Lung (tissue), 12 donors: Measurements from ENCODE around the gene OBSCN. TPM values are rescaled to one million over a fixed set of nuclear protein-coding genes. Genes with fewer than 3 reads are reported as not detected.

Experiments
- ATAC-seq: fragments of 200-7000 bp; cut with Tn5 transposase; one replicate; pipeline ENCODE4 v1.9.1; 2020; ENCODE audit warnings: moderate number of reproducible peaks; ENCODE audit not compliant: insufficient read depth, low FRiP score
- DNase-seq, 3 donors: peaks; one replicate each; pipeline ENCODE4 v3.0.0-alpha.2; 2013 to 2017
- H3K27ac ChIP-seq, 2 donors: one replicate each; pipeline ENCODE4 v1.5.1; 2013; ENCODE audit warnings: mild to moderate bottlenecking in 2 of 2, moderate library complexity in 2 of 2, control low read depth in 1 of 2, inconsistent platforms in 1 of 2, low read depth in 1 of 2, low read length in 1 of 2
- H3K27me3 ChIP-seq, 3 donors: one replicate each; pipeline ENCODE4 v1.5.1; 2013; ENCODE audit warnings: low read length in 2 of 3; ENCODE audit not compliant: control insufficient read depth in 3 of 3, insufficient read depth in 3 of 3
- H3K36me3 ChIP-seq, 4 donors: one replicate each; pipeline ENCODE4 v1.5.1; 2013; ENCODE audit warnings: low read length in 4 of 4, mild to moderate bottlenecking in 1 of 4, moderate library complexity in 1 of 4; ENCODE audit not compliant: control insufficient read depth in 4 of 4, insufficient read depth in 4 of 4
- H3K4me1 ChIP-seq, 5 donors: one replicate each; pipeline ENCODE4 v1.5.1; 2013; ENCODE audit warnings: low read length in 5 of 5, mild to moderate bottlenecking in 2 of 5, moderate library complexity in 1 of 5; ENCODE audit not compliant: control insufficient read depth in 5 of 5, insufficient read depth in 5 of 5
- H3K4me3 ChIP-seq: one replicate; pipeline ENCODE4 v1.5.1; 2013; ENCODE audit warnings: mild to moderate bottlenecking, control low read depth, moderate library complexity
- H3K9ac ChIP-seq, 2 donors: one replicate each; pipeline ENCODE4 v1.5.1; 2013; ENCODE audit warnings: low read length in 2 of 2, control low read depth in 1 of 2; ENCODE audit not compliant: insufficient read depth in 1 of 2
- H3K9me3 ChIP-seq, 4 donors: one replicate each; pipeline ENCODE4 v1.5.1; 2013; ENCODE audit warnings: low read length in 3 of 4, mild to moderate bottlenecking in 1 of 4, moderate library complexity in 1 of 4; ENCODE audit not compliant: control insufficient read depth in 4 of 4, insufficient read depth in 3 of 4
- WGBS, 2 donors: extraction: QIAGEN DNeasy Blood & Tissue Kit; methylation state at CpG; one replicate each; pipeline ENCODE4 v1.1.7; 2013; 5-methylcytosine and 5-hydroxymethylcytosine counted together
- polyA plus RNA-seq, 2 donors: library from polyadenylated mRNA; stranded (reverse); fragments of 200-250 nt; gene quantifications; one replicate each; pipeline ENCODE4 v1.2.1, GENCODE V29; 2013
- total RNA-seq, 2 donors: library from RNA; depleted of rRNA in 1 of 2; stranded (reverse); fragments of >200 nt in 1 of 2; gene quantifications; one replicate each; pipeline ENCODE4 v1.2.1, GENCODE V29; 2014 to 2021
- TF ChIP-seq, protein P1 (sequence below): IDR thresholded peaks from 2 replicates; pipeline ENCODE4 v1.5.1; 2012; ENCODE audit warnings: mild to moderate bottlenecking; ENCODE audit errors: control extremely low read depth, extremely low read depth
- donor health status: control.
- donor health status: control.
- donor health status: Bipolar disorder and iron deficiency.
- donor health status: healthy.
- donor health status: DM: yes; HTN: yes; CAD: no.

Gene OBSCN
- total and polyA plus RNA-seq, 4 donors: 5.1 to 47.3 (median 25.4) TPM

DNA sequence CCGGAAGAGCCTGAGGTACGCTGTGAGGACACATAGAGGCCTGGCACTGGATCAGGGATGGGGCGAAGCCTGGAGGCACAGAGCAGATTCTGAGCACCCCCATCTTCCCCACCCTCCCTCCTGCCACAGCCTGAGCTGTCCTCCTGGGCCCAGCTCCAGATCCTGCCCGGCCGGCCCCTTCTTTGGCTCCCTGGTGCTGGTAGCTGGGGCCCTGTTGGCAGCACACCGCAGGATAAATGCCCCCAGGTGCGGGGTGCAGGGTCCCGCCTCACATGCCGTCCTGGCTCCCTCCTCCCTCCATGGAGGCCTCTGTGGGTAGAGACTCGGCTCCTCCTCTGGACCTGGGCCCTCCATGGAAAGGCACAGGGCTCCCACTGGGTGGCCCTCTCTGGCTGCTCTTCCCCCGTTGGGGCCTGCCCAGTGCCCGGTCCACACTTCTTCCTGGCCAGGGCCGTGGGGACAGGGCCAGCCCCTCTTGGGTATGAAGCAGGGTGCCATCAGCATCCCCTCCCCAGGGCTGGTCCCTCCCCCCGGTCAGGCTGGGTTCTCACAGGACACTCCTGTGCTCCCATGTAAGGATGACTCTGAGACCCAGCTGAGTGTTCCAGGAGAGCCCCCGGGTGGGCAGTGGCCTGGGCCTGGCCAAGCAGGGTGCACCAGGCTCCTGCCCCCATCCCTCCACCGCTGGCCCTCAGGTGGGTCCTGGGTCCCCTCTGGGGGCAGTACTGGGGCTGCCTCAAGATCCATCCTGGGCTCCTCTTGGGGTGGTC is 1.1 kb upstream of the OBSCN start:
- H3K4me3 ChIP-seq: no peak overlapping the region
- H3K36me3 ChIP-seq: no peaks in the 10 kb centered on the region
- H3K9me3 ChIP-seq: no peaks in the 10 kb centered on the region
- H3K4me1 ChIP-seq: peaks cover 0 to 13% (median 0%) of the 10 kb centered on the region in 5 donors
- TF ChIP-seq, protein P1, sequence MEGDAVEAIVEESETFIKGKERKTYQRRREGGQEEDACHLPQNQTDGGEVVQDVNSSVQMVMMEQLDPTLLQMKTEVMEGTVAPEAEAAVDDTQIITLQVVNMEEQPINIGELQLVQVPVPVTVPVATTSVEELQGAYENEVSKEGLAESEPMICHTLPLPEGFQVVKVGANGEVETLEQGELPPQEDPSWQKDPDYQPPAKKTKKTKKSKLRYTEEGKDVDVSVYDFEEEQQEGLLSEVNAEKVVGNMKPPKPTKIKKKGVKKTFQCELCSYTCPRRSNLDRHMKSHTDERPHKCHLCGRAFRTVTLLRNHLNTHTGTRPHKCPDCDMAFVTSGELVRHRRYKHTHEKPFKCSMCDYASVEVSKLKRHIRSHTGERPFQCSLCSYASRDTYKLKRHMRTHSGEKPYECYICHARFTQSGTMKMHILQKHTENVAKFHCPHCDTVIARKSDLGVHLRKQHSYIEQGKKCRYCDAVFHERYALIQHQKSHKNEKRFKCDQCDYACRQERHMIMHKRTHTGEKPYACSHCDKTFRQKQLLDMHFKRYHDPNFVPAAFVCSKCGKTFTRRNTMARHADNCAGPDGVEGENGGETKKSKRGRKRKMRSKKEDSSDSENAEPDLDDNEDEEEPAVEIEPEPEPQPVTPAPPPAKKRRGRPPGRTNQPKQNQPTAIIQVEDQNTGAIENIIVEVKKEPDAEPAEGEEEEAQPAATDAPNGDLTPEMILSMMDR: no peak
- DNase-seq (no peak), ATAC-seq (no peak)
- WGBS, 2 donors: 64 to 78% methylated on average over 16 of the region's 16 CpGs
- no peak overlapping the region for H3K9ac ChIP-seq
- H3K27ac ChIP-seq: peak overlapping the region in 1 of 2 donors; percentile 80
- H3K27me3 ChIP-seq: no peaks in the 10 kb centered on the region

DNA sequence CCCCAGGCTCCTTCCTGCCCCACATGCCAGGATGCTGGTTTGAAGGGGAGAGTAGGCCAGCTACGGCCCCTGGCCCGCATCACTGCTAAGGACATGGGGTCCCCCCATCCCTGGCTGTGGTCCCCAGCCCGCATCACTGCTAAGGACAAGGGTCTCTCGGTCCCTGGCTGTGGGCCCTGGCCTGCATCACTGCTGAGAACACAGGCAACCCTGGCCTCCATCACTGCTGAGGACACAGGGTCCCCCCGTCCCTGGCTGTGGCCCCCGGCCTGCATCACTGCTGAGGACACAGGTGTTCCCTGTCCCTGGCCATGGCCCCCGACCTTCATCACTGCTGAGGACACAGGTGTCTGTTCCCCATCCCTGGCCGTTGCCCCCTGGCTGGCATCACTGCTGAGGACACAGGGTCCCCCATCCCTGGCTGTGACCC is 448 bp upstream of the OBSCN start:
- Histone ChIP-seq H3K9ac (no peak overlapping the region), H3K27ac (peak overlapping the region in 1 of 2 donors; percentile 80), H3K4me3 (no peak overlapping the region), H3K36me3 (no peaks in the 10 kb centered on the region), H3K27me3 (no peaks in the 10 kb centered on the region), H3K4me1 (peaks cover 0 to 13% (median 0%) of the 10 kb centered on the region in 5 donors), H3K9me3 (peaks cover 0 to 2% (median 0%) of the 10 kb centered on the region in 4 donors)
- 85 to 88% methylated on average over 6 to 8 of the region's 8 CpGs for WGBS, 2 donors
- DNase-seq: no peak
- TF ChIP-seq, protein P1: no peak
- ATAC-seq: no peak

DNA sequence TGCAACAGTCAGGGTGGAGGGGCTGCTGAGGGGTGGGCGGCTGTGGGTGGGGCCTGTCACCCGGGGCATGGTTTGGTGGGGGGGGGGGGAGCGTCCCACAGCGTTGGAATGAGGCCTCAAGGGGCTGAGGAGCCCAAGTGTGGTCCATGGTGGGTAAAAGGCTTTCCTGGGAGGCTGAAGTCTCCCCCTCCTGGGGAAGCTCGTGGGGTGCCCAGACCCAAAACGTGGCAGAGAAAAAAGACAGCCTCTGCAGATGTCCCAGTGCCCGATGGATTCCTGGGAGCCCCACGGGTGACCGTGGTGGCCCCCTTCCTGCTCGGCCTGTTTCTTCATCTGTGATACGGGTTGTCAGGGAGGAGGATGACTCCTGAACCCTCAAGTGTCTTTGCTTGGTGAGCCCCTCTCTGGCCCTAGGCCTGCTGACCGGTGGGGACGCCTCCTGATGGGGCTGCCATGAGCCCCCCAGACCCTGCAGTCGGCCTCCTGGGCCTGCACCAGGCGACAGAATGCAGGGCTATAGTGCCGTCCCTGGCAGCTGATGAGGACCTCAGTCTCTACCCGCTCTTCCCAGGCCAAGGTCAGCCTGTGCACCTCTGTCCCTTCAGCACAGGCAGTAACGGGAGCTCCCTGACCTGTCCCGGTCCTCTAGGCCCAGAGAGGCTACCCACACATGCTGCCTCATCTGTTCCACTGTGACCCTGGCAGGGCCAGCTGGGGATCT is 1.1 kb downstream of the OBSCN start:
- H3K9ac ChIP-seq: no peak overlapping the region
- peaks cover 0 to 16% (median 3%) of the 10 kb centered on the region in 5 donors for H3K4me1 ChIP-seq
- peaks cover 0 to 4% (median 0%) of the 10 kb centered on the region in 4 donors for H3K9me3 ChIP-seq
- H3K27ac ChIP-seq: peak overlapping the region in 1 of 2 donors; percentile 97
- DNase-seq: no peak
- no peaks in the 10 kb centered on the region for H3K36me3 ChIP-seq
- WGBS, 2 donors: 73 to 78% methylated on average over 18 to 19 of the region's 19 CpGs
- no peak for ATAC-seq
- TF ChIP-seq, protein P1: no peak
- H3K4me3 ChIP-seq: no peak overlapping the region
- no peaks in the 10 kb centered on the region for H3K27me3 ChIP-seq
